NCI-H345 treated with DMSO at 0.1 percent for 48 hours (cell line): ENCODE measurements around the gene PRRT3.

Source experiments
- DNase-seq: peaks from one replicate; lab custom pipeline; 2025; ENCODE audit not compliant: unreplicated experiment; lab: John Stamatoyannopoulos, UW

The PRRT3 gene

GRCh38 chr3:9951962-9952805 lies at the start of gene PRRT3:
PRRT3 (minus strand) TSS chr3:9952408; CDS start chr3:9950115, 2,293 bp downstream.
- DNase-seq = no peak

- no peak for DNase-seq
These were observed 48.5 kb upstream of the PRRT3 start for GRCh38 chr3:10000686-10001085.

GRCh38 chr3:9994086-9994844 lies 42.1 kb upstream of the PRRT3 start:
- DNase-seq = no peak

- DNase-seq = no peak
These were observed 34.1 kb upstream of the PRRT3 start for GRCh38 chr3:9986230-9986725.

GRCh38 chr3:9980251-9980650 lies 28.0 kb upstream of the PRRT3 start:
- no peak for DNase-seq

- no peak for DNase-seq
These were observed 26.6 kb upstream of the PRRT3 start for GRCh38 chr3:9978710-9979305.

- DNase-seq = no peak
These were observed 24.8 kb upstream of the PRRT3 start for GRCh38 chr3:9976721-9977709.

- DNase-seq = no peak
These were observed 17.9 kb upstream of the PRRT3 start for GRCh38 chr3:9970020-9970652.

GRCh38 chr3:9969632-9970019 lies 17.4 kb upstream of the PRRT3 start:
- DNase-seq = no peak

GRCh38 chr3:9966841-9967240 lies 14.6 kb upstream of the PRRT3 start:
- no peak for DNase-seq

- DNase-seq = no peak
These were observed 13.1 kb upstream of the PRRT3 start for GRCh38 chr3:9965200-9965875.

- no peak for DNase-seq
These were observed 5.0 kb upstream of the PRRT3 start for GRCh38 chr3:9957214-9957613.

- DNase-seq = no peak
These were observed 3.6 kb upstream of the PRRT3 start for GRCh38 chr3:9955611-9956352.

- DNase-seq = peak; percentile 49
These were observed 2.9 kb upstream of the PRRT3 start for GRCh38 chr3:9955067-9955502.

GRCh38 chr3:9951598-9951961 lies 628 bp downstream of the PRRT3 start:
- no peak for DNase-seq

- DNase-seq = no peak
These were observed 1.1 kb downstream of the PRRT3 start for GRCh38 chr3:9951126-9951525.

GRCh38 chr3:9949626-9950025 lies 2.6 kb downstream of the PRRT3 start:
- no peak for DNase-seq

- DNase-seq = no peak
These were observed 3.1 kb downstream of the PRRT3 start for GRCh38 chr3:9949115-9949514.

- DNase-seq = no peak
These were observed 3.6 kb downstream of the PRRT3 start for GRCh38 chr3:9948586-9948985.
